ENCODE results near the gene SLC25A43.

GRCh38 chrX:119410027-119410819 is 11.1 kb downstream of the SLC25A43 start:
- TF ChIP-seq CTCF (IDR thresholded peaks at IDR 0.05; ENCODE audit: control extremely low read depth in 1 of 3, insufficient read depth in 1 of 3, low read depth in 1 of 3, low read length in 3 of 3) = no peak
- TF ChIP-seq YY1 (IDR thresholded peaks at IDR 0.05; ENCODE audit: low read depth, low read length) = no peak
- no peak for TF ChIP-seq GTF2F1 (IDR thresholded peaks at IDR 0.05; ENCODE audit: borderline replicate concordance, low read depth, low read length)
- TF ChIP-seq EZH2 (IDR thresholded peaks at IDR 0.05; ENCODE audit: low read depth, low read length, severe bottlenecking) = no peak
